ENCODE data around the gene LIMK2.

DNA sequence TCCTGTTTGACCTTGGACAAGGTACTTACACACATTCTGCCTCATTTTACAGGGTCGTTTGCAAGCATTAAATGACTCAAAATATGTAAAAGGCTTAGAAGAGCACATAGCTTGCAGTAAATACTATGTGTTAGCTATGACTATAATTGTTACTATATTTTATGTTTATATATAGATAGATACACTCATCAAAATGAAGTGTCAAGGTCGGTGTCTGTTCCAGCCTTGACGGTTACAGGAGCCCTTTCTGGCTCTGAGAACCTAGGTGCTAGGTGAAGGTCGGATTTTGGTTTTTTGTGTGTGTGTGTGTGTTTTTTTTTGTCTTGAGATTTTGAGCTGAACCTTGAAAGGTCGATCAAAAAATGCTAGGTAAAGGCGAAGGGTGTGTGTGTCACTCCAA, 24.5 kb upstream of the LIMK2 start:
- TF ChIP-seq, protein P1, sequence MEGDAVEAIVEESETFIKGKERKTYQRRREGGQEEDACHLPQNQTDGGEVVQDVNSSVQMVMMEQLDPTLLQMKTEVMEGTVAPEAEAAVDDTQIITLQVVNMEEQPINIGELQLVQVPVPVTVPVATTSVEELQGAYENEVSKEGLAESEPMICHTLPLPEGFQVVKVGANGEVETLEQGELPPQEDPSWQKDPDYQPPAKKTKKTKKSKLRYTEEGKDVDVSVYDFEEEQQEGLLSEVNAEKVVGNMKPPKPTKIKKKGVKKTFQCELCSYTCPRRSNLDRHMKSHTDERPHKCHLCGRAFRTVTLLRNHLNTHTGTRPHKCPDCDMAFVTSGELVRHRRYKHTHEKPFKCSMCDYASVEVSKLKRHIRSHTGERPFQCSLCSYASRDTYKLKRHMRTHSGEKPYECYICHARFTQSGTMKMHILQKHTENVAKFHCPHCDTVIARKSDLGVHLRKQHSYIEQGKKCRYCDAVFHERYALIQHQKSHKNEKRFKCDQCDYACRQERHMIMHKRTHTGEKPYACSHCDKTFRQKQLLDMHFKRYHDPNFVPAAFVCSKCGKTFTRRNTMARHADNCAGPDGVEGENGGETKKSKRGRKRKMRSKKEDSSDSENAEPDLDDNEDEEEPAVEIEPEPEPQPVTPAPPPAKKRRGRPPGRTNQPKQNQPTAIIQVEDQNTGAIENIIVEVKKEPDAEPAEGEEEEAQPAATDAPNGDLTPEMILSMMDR (IDR thresholded peaks at IDR 0.05), result no peak
- TF ChIP-seq POLR2AphosphoS5 (IDR thresholded peaks at IDR 0.05), result no peak

Data from prostate gland (tissue), 2 donors.